ENCODE measurements around the gene COQ6. TPM values are rescaled to one million over a fixed set of nuclear protein-coding genes. Genes with fewer than 3 reads are reported as not detected.

The COQ6 gene
- total and polyA plus RNA-seq, 2 of the 8 experiments (the other 6 are each of a cell fraction or from before 2014, with no cell fraction given), result 9.5 to 15.5 TPM

GRCh38 chr14:73935666-73936065 is 14.4 kb upstream of the COQ6 start (continued):
- no peak for TF ChIP-seq CEBPB (IDR thresholded peaks at IDR 0.05; ENCODE audit: low read depth, low read length)
- TF ChIP-seq ZNF274 (IDR thresholded peaks at IDR 0.05; ENCODE audit: borderline replicate concordance, extremely low read depth, low read length), result no peak
- no peak for TF ChIP-seq CTBP2 (IDR thresholded peaks at IDR 0.05; ENCODE audit: borderline replicate concordance, insufficient read depth, insufficient read length, low read length)
- no peak for TF ChIP-seq YY1 (IDR thresholded peaks at IDR 0.05; ENCODE audit: low read depth, low read length)
